Pancreas (tissue), 10 donors: ENCODE results near the gene PRDM13. TPM values are rescaled to one million over a fixed set of nuclear protein-coding genes. Genes with fewer than 3 reads are reported as not detected.

Source experiments
- ATAC-seq, 4 donors: fragments of 200-7000 bp; cut with Tn5 transposase; one replicate each; pipeline versions ENCODE4 v1.8.0 to v1.9.1; 2020; ENCODE audit warnings: mild to moderate bottlenecking in 4 of 4, moderate library complexity in 4 of 4
- DNase-seq, 6 donors: peaks; one replicate each; pipeline ENCODE4 v3.0.0-alpha.2; 2020
- FAIRE-seq: peaks from 2 replicates; lab custom pipeline; 2012; peaks lifted over from hg19 to GRCh38; lab: Jason Lieb, UNC
- H3K27ac ChIP-seq, 4 donors: fragments of 200-600 bp; sonication (generic); 1 replicate in 3 of 4; 2 replicates in 1 of 4; pipeline versions ENCODE4 v1.5.0 to v1.8.0; 2020
- H3K27me3 ChIP-seq, 4 donors: fragments of 200-600 bp; one replicate each; pipeline ENCODE4 v1.8.0; 2021
- H3K36me3 ChIP-seq, 3 donors: fragments of 200-600 bp; sonication (generic) in 1 of 3; one replicate each; pipeline versions ENCODE4 v1.5.0 to v1.8.0; 2020 to 2021
- H3K4me1 ChIP-seq, 3 donors: fragments of 200-600 bp; one replicate each; pipeline ENCODE4 v1.8.0; 2021
- H3K4me3 ChIP-seq, 4 donors: fragments of 200-600 bp; sonication (generic) in 2 of 4; one replicate each; pipeline versions ENCODE4 v1.5.0 to v1.8.0; 2020 to 2021
- H3K9me3 ChIP-seq, 4 donors: fragments of 200-600 bp; one replicate each; pipeline ENCODE4 v1.8.0; 2021
- CTCF ChIP-seq, 4 donors: fragments of 200-600 bp; sonication (generic) in 3 of 4; IDR thresholded peaks; one replicate each; pipeline versions ENCODE4 v1.5.0 to v1.8.0; 2021; ENCODE audit warnings: antibody characterized with exemption in 4 of 4
- WGBS, 2 donors: extraction: QIAGEN DNeasy Blood & Tissue Kit; methylation state at CpG; one replicate each; pipeline ENCODE4 v1.1.7; 2013; 5-methylcytosine and 5-hydroxymethylcytosine counted together
- intact Hi-C, 3 donors: fragments of 100-400 bp; cut with DNase I; formaldehyde crosslinking; loops; one replicate each; pipeline versions ENCODE4 v1.11.1 to v1.14.2; 2022
- polyA plus RNA-seq, 2 donors: library from polyadenylated mRNA; stranded (reverse); fragments of 200-250 nt; gene quantifications; one replicate each; pipeline ENCODE4 v1.2.3, GENCODE V29; 2013
- total RNA-seq, 6 donors: library from RNA; stranded (reverse); fragmentation: NEBNext Ultra II Directional in 4 of 6; extraction: Animal tissue kit (Norgen Biotek cat#: 25700) in 4 of 6; gene quantifications; one replicate each; pipeline versions ENCODE4 v1.2.1 to v1.2.4, GENCODE V29; 2021 to 2023
- donor health status: healthy with polysubstance abuse.
- donor health status: DM: no; HTN: no; CAD: no; lungs with moderate emphysema.
- donor health status: DM: no; HTN: no; CAD: no.
- donor health status: control.
- donor health status: control.
- donor health status: Bipolar disorder and iron deficiency.
- donor health status: DM: yes; HTN: yes; CAD: no.
- donor health status: DM: no; HTN: no; CAD: no.
- donor health status: DM: no; HTN: no; CAD: no.
- donor health status: DM: yes; HTN: yes; CAD: no.

The PRDM13 gene
- total and polyA plus RNA-seq, 8 donors = 0.03 TPM; not detected in 7

GRCh38 chr6:99587792-99588191 is 18.8 kb upstream of the PRDM13 start:
- H3K9me3 ChIP-seq = no peaks in the 10 kb centered on the region
- no peak overlapping the region for H3K4me3 ChIP-seq
- no peaks in the 10 kb centered on the region for H3K36me3 ChIP-seq
- H3K4me1 ChIP-seq = peaks cover 0 to 7% (median 7%) of the 10 kb centered on the region in 3 donors
- H3K27ac ChIP-seq = no peak overlapping the region
- intact Hi-C loops = no loop called here
- TF ChIP-seq CTCF (IDR thresholded peaks at IDR 0.05) = no peak
- H3K27me3 ChIP-seq = peaks cover 0 to 30% (median 4%) of the 10 kb centered on the region in 4 donors
- DNase-seq (no peak), FAIRE-seq (no peak), ATAC-seq (no peak)
- WGBS, 2 donors = 66 to 78% methylated on average over 4 of the region's 4 CpGs

DNA sequence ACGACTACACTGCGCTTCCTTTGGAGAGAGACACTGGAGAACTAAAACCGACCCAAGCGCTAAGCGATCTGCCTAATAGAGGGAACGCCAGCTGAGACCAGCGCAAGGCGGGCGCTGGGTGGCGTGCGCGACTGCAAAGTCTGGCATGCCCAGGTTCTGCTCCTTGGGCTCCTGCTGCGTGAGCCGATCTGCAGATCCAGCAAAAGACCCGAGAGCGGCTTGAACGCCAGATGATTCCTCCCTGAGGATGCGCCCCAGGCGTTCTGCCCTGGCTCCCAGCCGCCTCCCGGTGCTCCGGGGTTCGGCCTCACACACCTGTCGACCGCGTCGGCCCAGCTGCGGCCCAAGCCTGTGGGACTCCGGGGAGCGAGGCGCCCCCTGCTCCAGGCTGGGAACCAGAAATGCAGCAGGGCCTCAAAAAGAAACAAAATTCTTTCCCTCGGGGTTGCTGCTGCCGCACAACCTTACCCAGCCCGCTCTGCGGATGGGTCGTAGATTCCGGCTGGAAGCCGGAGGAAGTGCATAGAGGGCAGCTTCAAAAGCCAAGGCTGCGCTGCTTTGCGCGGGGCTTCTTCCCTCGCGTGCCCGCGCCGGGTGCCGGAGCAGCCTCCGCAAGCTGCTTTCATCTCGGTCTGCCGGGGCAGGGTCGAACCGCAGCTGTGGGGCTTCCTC is 17.9 kb upstream of the PRDM13 start:
- Histone ChIP-seq H3K27me3 (peaks cover 4 to 39% (median 4%) of the 10 kb centered on the region in 4 donors), H3K9me3 (no peaks in the 10 kb centered on the region), H3K4me3 (peak overlapping the region; percentile 36 to 52 (median 40)), H3K27ac (no peak overlapping the region), H3K4me1 (peaks cover 0 to 7% (median 7%) of the 10 kb centered on the region in 3 donors), H3K36me3 (no peaks in the 10 kb centered on the region)
- intact Hi-C loops = no loop called here
- ATAC-seq (peak; percentile 98 to 99 (median 98)), DNase-seq (peak; percentile 63 to 92 (median 78)), FAIRE-seq (no peak)
- 0 to 1% methylated on average over 52 of the region's 52 CpGs for WGBS, 2 donors
- peak; percentile 18 to 41 (median 24) for TF ChIP-seq CTCF (IDR thresholded peaks at IDR 0.05)

- DNase-seq (peak in 2 of 6 donors; percentile 66 to 79), FAIRE-seq (no peak), ATAC-seq (peak; percentile 39 to 58 (median 48))
- Histone ChIP-seq H3K4me1 (peaks cover 0 to 7% (median 7%) of the 10 kb centered on the region in 3 donors), H3K36me3 (no peaks in the 10 kb centered on the region), H3K9me3 (no peaks in the 10 kb centered on the region), H3K27me3 (peaks cover 4 to 45% (median 6%) of the 10 kb centered on the region in 4 donors), H3K4me3 (peak overlapping the region; percentile 36 to 52 (median 40)), H3K27ac (no peak overlapping the region)
- WGBS, 2 donors = 5 to 11% methylated on average over 21 of the region's 21 CpGs
- TF ChIP-seq CTCF (IDR thresholded peaks at IDR 0.05) = no peak
- intact Hi-C loops = no loop called here
These were observed 17.4 kb upstream of the PRDM13 start for GRCh38 chr6:99589290-99589672.

DNA sequence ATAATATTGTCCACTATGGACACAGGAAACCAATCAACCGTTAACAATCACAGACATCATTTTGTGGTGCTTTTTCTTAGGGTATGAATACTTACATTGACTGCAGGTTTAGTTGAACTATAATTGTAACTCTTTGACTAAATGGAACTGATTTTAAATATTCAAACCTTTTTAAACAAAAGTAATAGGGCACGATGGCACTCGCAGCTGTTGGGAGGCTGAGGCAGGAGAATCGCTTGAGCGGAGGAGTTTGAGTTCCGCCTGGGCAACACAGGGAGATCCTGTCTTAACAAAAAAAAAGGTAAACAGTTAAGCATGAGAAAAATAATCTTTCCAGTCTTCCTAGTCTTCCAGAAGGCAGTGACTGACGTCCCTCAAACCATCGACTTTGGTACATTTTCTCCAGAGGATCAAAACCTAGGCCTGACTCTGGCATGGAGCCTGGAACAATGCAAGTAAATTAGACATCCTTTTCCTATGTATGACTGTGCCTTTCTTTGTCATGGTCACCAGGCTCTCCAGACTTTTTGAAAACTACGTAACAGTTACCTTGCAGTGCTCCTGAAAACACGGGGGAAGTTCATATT is 16.6 kb upstream of the PRDM13 start:
- Histone ChIP-seq H3K36me3 (no peaks in the 10 kb centered on the region), H3K4me3 (no peak overlapping the region), H3K27me3 (peaks cover 4 to 50% (median 6%) of the 10 kb centered on the region in 4 donors), H3K27ac (no peak overlapping the region), H3K4me1 (peaks cover 0 to 7% (median 7%) of the 10 kb centered on the region in 3 donors), H3K9me3 (no peaks in the 10 kb centered on the region)
- intact Hi-C loops = no loop called here
- no peak for DNase-seq
- no peak for FAIRE-seq
- WGBS, 2 donors = 50 to 54% methylated on average over 10 of the region's 10 CpGs
- no peak for ATAC-seq
- TF ChIP-seq CTCF (IDR thresholded peaks at IDR 0.05) = no peak
